ENCODE results near the gene PRSS21. TPM values are rescaled to one million over a fixed set of nuclear protein-coding genes. Genes with fewer than 3 reads are reported as not detected.
A peak's percentile ranks its signal among the peaks of the same experiment; 100 is the strongest.

The PRSS21 gene
- total RNA-seq, 1 donor from 2014 or later = not detected

DNA sequence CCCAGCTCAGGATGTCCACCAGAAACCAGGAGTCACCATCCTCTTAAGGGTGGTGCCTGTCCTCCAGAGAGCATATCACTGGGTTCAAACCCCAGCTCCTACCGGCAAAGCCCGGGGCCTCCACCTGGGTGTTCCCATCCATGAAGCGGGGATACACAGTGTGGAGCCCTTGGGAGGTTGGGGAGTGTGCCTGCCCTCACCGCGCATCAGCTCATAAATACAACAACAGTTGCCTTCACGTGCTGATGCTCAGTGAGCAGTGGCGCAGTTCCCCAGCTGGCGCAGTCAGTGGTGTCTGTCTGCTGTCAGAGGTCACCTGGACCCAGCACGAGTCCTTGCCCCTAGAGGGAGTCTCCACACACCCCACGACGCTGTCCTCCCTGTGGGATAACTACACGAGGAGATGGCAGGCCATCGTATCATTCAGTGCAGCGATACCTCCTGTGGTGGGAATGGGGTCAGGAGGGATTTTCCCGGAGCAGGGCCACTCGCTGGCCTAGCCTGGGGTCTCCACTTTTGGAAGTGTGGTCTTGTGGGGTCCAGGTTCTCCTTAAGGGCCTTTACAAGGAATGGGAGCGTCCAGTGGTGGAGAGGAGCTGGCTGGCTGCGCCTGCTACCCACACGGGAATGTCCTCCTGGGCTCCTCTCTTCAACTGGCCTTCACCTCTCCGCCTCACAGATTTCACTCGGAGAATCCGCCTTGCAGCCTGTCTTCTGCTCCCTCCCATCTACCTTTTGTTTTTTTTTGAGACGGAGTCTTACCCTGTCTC, 37.7 kb upstream of the PRSS21 start:
- intact Hi-C loops (cut with micrococcal nuclease) = no loop called here
- no peak for DNase-seq

DNA sequence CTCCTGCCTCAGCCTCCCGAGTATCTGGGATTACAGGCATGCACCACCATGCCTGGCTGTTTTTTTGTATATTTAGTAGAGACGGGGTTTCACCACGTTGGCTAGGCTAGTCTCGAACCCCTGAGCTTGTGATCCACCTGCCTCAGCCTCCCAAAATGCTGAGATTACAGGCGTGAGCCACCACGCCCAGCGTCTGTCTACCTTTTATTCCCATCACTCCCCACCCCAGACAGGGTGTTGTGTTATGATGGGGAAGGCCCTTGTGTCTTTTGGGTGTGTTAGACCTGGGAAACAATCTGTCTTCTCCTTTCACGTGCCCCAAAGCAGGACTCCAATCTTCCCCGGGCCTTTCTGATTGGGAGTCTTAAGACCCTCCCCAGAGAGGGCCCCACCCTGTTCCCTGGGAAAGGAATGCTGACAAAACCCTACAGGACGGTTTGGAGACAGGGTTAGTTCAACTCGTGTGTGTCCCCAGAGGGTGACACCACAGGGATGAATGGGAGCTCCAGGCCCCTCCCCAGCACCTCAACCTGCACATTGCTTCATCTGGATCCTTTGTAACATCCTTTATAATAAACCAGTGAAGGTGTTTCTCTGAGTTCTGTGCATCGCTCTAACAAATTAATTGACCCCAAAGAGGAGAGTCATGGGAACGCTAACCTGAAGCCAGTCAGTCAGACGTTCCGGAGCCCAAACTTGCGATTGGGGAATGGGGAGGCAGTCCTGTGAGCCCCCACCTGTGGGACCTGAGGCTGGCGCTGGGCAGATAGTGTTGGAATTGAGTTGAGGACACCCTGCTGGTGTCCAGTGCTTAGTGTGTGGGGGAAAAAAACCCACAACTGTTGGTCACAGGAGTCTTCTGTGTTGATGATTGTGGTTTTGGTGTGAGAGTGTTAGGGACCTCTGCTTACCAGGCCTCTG, 36.8 kb upstream of the PRSS21 start:
- DNase-seq (no peak), ATAC-seq (no peak)
- intact Hi-C loops (cut with micrococcal nuclease) = no loop called here

More for the DNA sequence above, 37.7 kb upstream of the PRSS21 start:
- ATAC-seq = no peak

DNA sequence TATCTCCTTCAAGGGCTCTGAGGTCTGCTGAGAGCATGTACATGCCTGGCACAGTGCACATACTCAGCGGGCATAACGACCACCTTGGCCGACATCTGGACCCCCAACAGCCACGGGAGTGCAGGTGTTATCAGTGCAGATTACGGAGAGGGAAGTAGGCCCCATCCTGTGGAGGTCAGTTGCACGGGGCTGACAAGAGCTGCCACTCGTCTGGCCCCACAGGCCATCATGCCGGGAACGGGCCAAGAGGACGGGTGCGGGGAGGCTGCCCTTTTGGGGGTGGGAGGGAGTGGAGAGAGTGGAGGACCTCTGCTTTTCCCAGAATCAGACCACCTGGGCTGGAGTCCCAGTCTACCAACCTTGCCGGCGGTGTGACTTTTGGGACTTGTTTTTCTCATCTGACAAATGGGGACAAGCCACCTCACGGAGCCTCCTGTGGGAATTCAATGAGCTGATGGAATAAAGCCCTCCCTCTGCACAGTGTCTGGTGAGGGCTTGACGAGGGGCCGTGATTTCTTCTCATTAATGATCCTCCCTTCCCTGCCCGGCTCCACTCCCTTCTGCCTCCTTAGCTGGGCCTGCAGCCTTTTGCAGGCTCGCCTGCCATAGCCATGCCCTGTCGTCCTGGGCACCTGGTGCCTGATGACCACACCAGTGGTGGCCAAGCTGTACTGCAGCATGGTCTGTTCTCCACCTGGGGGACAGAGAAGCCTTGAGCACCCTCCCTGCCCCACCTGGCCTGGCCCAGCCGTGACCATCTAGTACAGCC, 34.3 kb upstream of the PRSS21 start:
- DNase-seq (no peak), ATAC-seq (no peak)
- intact Hi-C loops (cut with micrococcal nuclease) = no loop called here

DNA sequence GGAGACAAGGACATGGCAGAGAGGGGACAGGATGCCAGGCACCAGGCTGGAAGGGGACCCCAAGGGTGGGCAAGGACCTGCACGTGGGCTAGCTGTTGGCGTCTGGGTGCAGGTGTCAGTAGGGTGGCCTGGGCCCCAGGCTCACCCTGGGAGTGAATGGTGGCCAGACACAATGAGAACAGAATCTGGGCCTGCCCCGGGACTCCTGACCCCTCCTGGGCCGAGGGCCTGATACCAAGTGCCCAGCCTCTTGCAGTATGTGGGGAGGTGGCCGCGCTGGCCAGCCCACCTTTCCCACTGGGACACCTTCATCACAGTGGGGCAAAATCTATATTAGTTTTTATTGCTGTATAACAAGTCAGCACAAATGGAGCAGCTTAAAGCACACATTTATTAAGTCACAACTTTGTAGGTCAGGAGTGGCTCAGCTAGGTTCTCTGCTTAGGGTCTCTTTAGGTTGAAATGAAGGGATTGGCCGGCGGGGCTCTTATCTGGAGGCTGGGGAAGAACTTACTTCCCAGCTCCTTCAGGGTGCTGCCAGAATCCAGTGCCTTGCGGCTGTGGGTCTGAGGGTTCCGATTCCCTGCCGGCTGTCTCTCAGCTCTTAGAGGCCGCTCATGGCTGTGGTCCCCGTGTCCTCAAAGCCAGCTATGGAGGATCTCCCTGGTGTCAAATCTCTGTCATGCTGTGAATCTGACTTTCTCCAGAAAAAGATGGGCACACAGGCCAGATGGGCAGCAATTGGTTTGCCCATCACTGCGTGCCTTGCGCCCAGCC, 33.3 kb upstream of the PRSS21 start:
- DNase-seq (no peak), ATAC-seq (no peak)
- intact Hi-C loops (cut with micrococcal nuclease) = no loop called here

DNA sequence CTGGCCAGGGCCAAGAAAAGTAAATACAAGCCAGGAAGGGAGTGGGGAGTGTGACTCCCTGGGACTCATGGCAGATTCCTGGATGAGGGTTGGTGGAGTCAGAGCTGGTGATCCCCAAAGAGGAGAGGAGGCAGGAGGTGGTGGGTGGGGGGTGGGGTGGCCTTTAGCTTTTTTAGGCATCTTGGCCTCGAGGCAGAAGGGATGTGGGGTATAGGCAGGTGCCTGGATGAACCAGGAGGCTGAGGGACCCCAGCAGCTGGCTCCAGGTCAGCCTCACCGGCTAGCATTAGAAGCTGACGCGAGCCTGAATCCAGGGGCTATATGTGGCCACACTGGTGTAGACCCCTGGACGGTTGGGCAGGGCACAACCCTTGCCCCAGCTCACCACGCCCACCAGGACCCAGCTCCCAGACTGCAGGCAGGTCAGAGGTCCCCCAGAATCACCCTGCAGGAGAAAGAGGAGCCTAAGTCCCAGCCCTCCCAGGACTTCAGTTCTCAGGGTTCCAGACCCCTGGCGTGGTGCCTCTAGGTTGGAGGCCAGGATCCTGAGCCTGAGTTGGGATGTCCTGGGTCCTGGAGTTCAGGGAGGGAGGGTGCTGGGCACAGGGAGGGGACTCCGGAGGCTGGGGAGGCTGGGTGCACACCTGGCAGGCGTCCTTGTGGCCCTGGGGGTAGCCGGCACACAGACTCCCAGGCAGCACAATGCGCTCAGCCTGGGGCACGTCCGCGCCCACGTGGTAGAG, 32.5 kb upstream of the PRSS21 start:
- no peak for DNase-seq
- intact Hi-C loops (cut with micrococcal nuclease) = no loop called here
- no peak for ATAC-seq

DNA sequence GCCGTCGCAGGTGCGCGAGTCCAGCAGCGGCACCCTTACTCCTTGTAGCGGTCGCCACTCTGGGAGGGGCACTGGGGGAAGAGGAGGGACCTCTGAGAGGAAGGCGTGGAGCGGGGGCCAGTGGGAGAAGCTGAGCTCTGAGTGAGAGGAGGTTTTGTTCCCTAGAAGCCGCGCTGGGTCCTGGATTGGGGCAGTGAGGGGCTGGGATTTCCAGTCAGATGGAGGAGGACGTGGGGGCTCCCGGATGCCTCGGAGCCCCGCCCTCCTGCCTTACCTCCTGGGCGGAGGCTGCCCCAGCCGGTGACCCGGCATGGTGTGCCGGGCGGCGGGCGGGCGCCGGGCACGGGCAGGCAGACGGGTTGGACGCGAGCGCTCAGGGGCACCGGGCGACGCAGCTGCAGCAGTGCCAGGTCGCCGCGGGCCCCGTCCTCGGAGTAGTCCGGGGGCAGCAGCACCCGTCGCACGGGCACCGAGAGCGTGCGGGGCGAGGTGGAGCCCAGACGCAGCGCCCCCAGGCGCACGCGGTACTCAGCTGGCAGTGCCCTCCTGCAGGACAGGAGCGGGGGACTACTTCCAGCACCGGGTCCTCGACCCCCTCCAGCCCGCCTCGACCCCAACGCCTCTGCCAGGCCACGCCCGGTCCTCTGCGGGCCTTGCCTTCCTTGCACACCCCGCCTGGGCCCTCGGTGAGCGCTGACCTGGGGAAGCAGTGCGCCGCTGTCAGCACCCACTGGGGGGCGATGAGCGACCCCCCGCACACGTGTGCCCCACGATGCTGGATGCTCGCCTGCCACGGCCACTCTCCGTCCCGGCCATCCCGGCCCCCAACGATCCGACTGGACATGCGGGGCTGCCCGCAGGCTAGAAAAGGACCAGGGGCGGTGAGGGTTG, 31.7 kb upstream of the PRSS21 start:
- intact Hi-C loops (cut with micrococcal nuclease) = no loop called here
- DNase-seq (no peak), ATAC-seq (peak; percentile 34)

DNA sequence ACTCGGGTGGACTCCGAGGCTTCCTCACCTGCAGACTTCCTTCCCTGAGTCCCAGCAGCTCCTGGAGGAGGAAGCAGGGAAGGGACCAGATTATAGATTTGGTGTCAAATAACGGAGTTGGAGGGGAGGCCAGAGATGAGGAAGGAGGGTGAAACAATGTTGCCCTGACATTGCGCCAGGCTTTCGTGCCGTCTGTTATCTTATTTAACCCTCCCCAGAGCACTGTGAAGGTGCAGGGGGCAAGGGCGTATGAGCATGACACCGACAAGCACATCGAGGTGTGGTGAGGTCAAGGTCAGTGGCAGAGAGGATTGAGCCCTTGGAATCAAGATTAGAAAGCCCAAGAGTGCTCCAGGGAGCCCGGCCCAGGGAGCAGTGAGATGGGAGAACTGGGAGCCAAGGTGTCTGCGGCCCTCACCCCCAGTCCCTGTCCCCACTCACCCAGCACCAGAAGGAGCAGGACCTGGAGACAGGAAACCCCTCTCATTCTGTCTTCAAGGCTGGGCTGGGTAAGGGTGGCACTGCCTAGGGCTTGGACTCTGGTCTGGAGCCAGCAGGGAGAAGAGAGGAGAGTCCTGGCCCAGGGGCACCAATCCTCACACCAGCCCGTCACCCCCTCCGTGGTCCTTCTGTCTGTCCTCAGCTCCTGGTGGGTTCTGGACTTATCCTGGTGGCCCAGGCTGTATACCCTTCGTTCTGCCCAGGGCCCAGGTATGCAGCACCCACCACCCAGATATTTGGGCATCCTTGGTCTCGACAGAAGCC, 30.8 kb upstream of the PRSS21 start:
- intact Hi-C loops (cut with micrococcal nuclease) = no loop called here
- ATAC-seq (no peak), DNase-seq (no peak)

DNA sequence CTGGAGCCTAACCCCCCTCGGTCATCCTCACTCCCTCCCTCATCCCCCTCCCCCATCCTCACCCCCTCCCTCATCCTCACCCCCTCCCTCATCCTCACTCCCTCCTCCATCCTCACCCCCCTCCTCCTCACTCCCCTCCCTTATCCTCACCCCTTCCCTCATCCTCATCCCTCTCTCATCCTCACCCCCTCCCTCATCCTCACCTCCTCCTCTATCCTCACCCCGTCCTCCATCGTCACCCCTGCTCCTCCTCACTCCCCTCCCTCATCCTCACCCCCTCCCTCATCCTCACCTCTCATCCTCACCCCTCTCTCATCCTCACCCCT, 30.2 kb upstream of the PRSS21 start:
- no peak for ATAC-seq
- intact Hi-C loops (cut with micrococcal nuclease) = no loop called here
- DNase-seq = no peak

DNA sequence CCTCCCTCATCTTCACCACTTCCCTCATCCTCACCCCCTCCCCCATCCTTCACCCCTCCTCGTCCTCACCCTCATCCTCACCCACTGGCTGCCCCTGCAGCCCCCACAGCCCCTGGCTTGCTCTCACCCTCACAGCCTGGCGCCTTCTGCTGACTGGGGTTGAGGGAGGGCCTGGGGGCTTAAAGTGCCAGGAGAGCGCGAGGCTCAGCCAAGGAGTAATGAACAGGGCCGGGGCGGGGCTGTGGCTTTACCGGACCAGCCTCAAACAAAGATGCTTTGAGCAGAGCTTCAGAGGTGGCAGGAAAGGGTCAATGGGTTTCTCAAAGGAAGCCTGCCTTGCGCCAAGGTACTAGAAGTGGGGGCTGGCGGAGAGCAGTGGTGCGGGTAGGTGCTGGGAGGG, 29.6 kb upstream of the PRSS21 start, which contains the start of gene PRSS33:
PRSS33 (minus strand) TSS at position 155 of the 400 bp plus-strand sequence. CDS start 1,013 bp downstream, outside the sequence.
- intact Hi-C loops (cut with micrococcal nuclease) = no loop called here
- no peak for DNase-seq
- ATAC-seq = no peak

DNA sequence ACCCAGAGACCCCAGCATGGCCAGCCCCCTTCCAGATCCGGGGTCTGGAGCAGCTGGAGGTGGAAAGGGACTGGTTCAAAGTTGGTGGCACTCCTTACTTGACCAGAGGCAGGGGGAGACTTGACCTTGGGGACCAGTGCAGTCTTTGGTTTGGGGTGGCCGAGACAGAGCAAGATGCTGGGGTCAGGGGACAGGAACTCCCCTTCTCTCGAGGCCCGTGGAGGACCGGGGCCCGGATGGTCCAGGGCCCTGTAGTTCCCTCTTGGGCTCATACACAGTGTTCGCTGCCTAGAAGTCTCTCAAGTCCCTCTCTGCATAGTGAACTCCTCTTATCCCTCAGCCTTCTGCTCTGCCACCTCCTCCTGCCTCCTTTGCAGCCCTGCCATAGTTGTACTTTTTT, 29.1 kb upstream of the PRSS21 start:
- DNase-seq (no peak), ATAC-seq (no peak)
- intact Hi-C loops (cut with micrococcal nuclease) = no loop called here

DNA sequence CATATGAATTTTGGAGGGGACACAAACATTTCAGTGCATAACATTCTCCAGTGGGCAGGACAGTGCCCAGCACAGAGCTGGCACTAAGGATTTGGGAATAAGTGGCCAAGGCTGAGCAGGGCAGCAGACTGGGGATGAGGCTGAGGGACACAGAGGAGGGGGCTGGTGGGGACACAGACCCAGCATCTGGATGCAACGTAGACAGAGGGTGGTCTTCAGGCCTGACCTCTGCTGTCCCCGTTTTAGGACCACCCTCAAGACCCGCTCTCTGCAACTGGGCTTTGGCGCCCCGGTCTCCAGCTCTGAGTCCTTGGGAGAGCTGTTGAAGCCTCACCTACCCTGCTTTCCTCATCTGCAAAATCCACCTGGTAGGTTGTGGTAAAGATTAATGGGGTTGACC, 26.4 kb upstream of the PRSS21 start:
- no peak for DNase-seq
- intact Hi-C loops (cut with micrococcal nuclease) = no loop called here
- no peak for ATAC-seq

DNA sequence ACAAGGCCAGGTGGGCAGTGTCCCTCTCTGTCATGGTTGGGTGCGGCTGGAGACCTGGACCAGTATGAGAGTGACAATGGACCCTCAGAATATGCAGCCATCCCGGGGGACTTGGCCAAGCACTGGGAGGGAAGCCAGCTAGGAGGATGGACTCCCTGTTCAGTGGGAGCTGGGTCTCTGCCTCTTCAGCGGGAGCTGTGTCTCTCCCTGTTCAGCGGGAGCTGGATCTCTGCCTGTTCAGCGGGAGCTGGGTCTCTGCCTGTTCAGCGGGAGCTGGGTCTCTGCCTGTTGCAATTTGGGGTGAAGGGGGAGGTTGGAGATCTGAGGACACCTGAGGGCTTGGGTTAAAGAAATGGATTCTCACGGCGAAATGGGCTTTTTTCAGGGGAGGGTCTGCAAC, 25.9 kb upstream of the PRSS21 start:
- no peak for DNase-seq
- no peak for ATAC-seq
- intact Hi-C loops (cut with micrococcal nuclease) = no loop called here

DNA sequence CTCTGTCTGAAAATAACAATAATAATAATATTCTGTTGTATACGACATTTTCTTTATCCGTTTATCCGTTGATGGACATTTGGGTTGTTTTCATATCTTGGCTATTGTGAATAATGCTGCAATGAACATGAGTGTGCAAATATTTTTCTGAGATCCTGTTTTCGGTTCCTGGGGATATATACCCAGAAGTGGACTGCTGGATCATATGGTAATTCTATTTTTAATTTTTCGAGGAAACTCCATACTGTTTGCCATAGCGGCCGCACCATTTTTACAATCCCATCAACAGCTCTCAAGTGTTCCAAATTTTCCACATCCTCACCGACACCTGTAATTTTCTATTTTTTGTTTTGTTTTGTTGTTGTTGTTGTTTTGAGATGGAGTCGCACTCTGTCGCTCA, 24.1 kb upstream of the PRSS21 start:
- DNase-seq (no peak), ATAC-seq (no peak)
- intact Hi-C loops (cut with micrococcal nuclease) = no loop called here

DNA sequence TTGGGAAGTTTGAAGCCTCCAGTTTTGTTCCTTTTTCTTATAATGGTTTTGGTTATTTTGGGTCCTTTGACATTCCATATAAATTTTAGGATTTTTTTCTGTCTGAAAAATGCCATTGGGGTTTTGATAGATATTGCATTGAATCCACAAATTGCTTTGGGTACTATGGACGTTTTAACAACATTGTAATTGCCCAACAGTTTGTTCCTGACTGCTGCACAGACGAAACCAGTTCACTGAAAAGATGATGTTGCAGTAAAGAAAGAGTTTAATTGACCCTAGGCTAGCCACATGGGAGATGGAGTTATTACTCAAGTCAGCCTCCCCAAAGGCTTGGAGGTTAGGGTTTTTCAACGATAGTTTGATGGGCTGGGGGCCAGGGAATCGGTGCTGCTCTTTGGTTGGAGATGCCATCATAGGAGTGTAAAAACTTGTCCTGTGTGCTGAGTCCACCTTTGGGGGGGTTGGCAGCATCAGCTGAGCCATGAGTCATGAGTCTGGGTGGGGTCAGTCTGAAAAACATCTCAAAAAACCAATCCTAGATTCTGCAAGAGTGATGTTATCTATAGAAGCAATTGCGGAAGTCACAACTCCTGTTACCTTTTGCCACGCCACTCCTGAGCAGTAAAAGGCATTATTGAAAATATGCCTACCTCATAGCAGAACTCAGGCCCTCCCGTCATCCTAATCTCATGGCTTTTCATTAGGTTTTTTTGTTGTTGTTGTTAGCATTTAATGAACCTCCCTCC, 21.5 kb upstream of the PRSS21 start:
- DNase-seq = no peak
- no peak for ATAC-seq

DNA sequence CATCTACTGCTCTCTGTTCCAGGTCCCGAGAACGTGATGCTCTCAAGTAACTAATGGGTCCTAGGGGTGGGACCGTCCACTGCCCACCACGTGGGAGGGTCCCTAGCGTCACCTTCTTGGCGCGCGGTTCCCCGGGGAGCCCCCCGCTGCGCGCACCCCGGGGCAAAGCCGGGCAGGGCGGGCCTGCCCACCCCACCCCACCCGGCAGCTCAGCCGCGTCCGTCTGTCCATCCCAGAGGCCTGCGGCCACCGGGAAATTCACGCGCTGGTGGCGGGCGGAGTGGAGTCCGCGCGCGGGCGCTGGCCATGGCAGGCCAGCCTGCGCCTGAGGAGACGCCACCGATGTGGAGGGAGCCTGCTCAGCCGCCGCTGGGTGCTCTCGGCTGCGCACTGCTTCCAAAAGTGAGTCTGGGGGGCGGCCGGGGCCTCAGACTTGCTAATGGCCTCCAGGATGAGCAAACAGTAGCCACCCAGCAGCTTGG, 18.3 kb upstream of the PRSS21 start:
- DNase-seq (no peak), ATAC-seq (no peak)
- intact Hi-C loops (cut with micrococcal nuclease) = no loop called here

More for the DNA sequence above, 21.5 kb upstream of the PRSS21 start:
- intact Hi-C loops (cut with micrococcal nuclease) = no loop called here
